SK-N-SH treated with all-trans-retinoic acid at 6 μM for 48 hours (cell line): ENCODE results near the gene CCER1.

Experiments used
- ATAC-seq: fragments of 200-7000 bp; cut with Tn5 transposase; 3 replicates; pipeline ENCODE4 v1.9.1; 2020; ENCODE audit warnings: mild to moderate bottlenecking, moderate library complexity
- ARNTL ChIP-seq: fragments of 450-650 bp; formaldehyde crosslinking; IDR thresholded peaks from 2 replicates; pipeline ENCODE4 v1.5.0; 2020; ENCODE audit warnings: low read depth, mild to moderate bottlenecking, moderate library complexity, borderline replicate concordance
- BACH2 ChIP-seq: fragments of 250-450 bp; sonication (Bioruptor Pico); IDR thresholded peaks from 2 replicates; pipeline ENCODE4 v1.9.0; 2021; ENCODE audit warnings: mild to moderate bottlenecking, borderline replicate concordance
- CSDC2 ChIP-seq: fragments of 250-450 bp; sonication (Bioruptor Pico); IDR thresholded peaks from 2 replicates; pipeline ENCODE4 v1.5.0; 2020; ENCODE audit warnings: mild to moderate bottlenecking, moderate library complexity
- ESRRG ChIP-seq: fragments of 250-450 bp; sonication (Bioruptor Pico); IDR thresholded peaks from 2 replicates; pipeline ENCODE4 v1.6.1; 2021; ENCODE audit warnings: mild to moderate bottlenecking
- GLIS3 ChIP-seq: fragments of 250-450 bp; sonication (Bioruptor Pico); IDR thresholded peaks from 2 replicates; pipeline ENCODE4 v1.5.0; 2020; ENCODE audit warnings: mild to moderate bottlenecking, moderate library complexity
- ISL1 ChIP-seq: fragments of 250-450 bp; sonication (Bioruptor Pico); IDR thresholded peaks from 2 replicates; pipeline ENCODE4 v2.1.2; 2022; ENCODE audit warnings: mild to moderate bottlenecking, moderate library complexity
- PATZ1 ChIP-seq: fragments of 250-450 bp; sonication (Bioruptor Pico); IDR thresholded peaks from 2 replicates; pipeline ENCODE4 v1.8.0; 2020; ENCODE audit warnings: mild to moderate bottlenecking, moderate library complexity, borderline replicate concordance
- POU6F1 ChIP-seq: fragments of 250-450 bp; sonication (Bioruptor Pico); IDR thresholded peaks from 2 replicates; pipeline ENCODE4 v1.8.0; 2021; ENCODE audit warnings: low read depth, mild to moderate bottlenecking, moderate library complexity, borderline replicate concordance
- RARB ChIP-seq: fragments of 250-450 bp; sonication (Bioruptor Pico); IDR thresholded peaks from 2 replicates; pipeline ENCODE4 v1.8.0; 2021; ENCODE audit warnings: mild to moderate bottlenecking, moderate library complexity
- SNAI2 ChIP-seq: fragments of 250-450 bp; sonication (Bioruptor Pico); IDR thresholded peaks from 2 replicates; pipeline ENCODE4 v1.5.0; 2020; ENCODE audit warnings: mild to moderate bottlenecking, moderate library complexity
- TCF4 ChIP-seq: fragments of 250-450 bp; sonication (Bioruptor Pico); IDR thresholded peaks from 2 replicates; pipeline ENCODE4 v1.8.0; 2021; ENCODE audit warnings: mild to moderate bottlenecking, moderate library complexity, borderline replicate concordance
- TOX ChIP-seq: fragments of 250-450 bp; sonication (Bioruptor Pico); IDR thresholded peaks from 2 replicates; pipeline ENCODE4 v1.8.0; 2021; ENCODE audit warnings: mild to moderate bottlenecking, moderate library complexity, borderline replicate concordance
- TSHZ2 ChIP-seq: fragments of 250-450 bp; sonication (Bioruptor Pico); IDR thresholded peaks from 2 replicates; pipeline ENCODE4 v1.5.0; 2020; ENCODE audit warnings: mild to moderate bottlenecking, moderate library complexity
- ZC3H10 ChIP-seq: fragments of 250-450 bp; sonication (Bioruptor Pico); IDR thresholded peaks from 2 replicates; pipeline ENCODE4 v1.5.1; 2021; ENCODE audit warnings: mild to moderate bottlenecking, moderate library complexity
- ZFP3 ChIP-seq: fragments of 250-450 bp; sonication (Bioruptor Pico); IDR thresholded peaks from 2 replicates; pipeline ENCODE4 v1.5.0; 2020; ENCODE audit warnings: mild to moderate bottlenecking, moderate library complexity
- ZFP30 ChIP-seq: fragments of 450-650 bp; formaldehyde crosslinking; IDR thresholded peaks from 2 replicates; pipeline ENCODE4 v1.5.0; 2022; ENCODE audit warnings: mild to moderate bottlenecking, moderate library complexity
- ZNF565 ChIP-seq: fragments of 450-650 bp; formaldehyde crosslinking; conservative IDR thresholded peaks from 2 replicates; pipeline ENCODE4 v1.5.0; 2020; ENCODE audit warnings: low read depth, mild to moderate bottlenecking, moderate library complexity
- ZNF70 ChIP-seq: fragments of 450-650 bp; formaldehyde crosslinking; IDR thresholded peaks from 2 replicates; pipeline ENCODE4 v1.5.0; 2020; ENCODE audit warnings: mild to moderate bottlenecking, moderate library complexity
- ZNF8 ChIP-seq: fragments of 450-650 bp; formaldehyde crosslinking; IDR thresholded peaks from 2 replicates; pipeline ENCODE4 v1.5.0; 2020; ENCODE audit warnings: mild to moderate bottlenecking, moderate library complexity
- TF ChIP-seq, protein P1 (sequence below): fragments of 250-450 bp; sonication (Bioruptor Pico); IDR thresholded peaks from 2 replicates; pipeline ENCODE4 v1.5.1; 2020; ENCODE audit warnings: low read depth, mild to moderate bottlenecking, moderate library complexity

The CCER1 gene

GRCh38 chr12:90916516-90916915 is 38.5 kb downstream of the CCER1 start:
- no peak for TF ChIP-seq ISL1 (CRISPR knock-in tag)
- TF ChIP-seq TSHZ2 (CRISPR knock-in tag) = no peak
- no peak for TF ChIP-seq TOX (CRISPR knock-in tag)
- TF ChIP-seq CSDC2 (CRISPR knock-in tag) = no peak
- TF ChIP-seq ARNTL = no peak
- no peak for TF ChIP-seq SNAI2 (CRISPR knock-in tag)
- TF ChIP-seq ZFP30 (CRISPR knock-in tag) = no peak
- no peak for TF ChIP-seq TCF4 (CRISPR knock-in tag)
- no peak for TF ChIP-seq ESRRG (CRISPR knock-in tag)
- no peak for TF ChIP-seq ZC3H10 (CRISPR knock-in tag)
- TF ChIP-seq, protein P1, sequence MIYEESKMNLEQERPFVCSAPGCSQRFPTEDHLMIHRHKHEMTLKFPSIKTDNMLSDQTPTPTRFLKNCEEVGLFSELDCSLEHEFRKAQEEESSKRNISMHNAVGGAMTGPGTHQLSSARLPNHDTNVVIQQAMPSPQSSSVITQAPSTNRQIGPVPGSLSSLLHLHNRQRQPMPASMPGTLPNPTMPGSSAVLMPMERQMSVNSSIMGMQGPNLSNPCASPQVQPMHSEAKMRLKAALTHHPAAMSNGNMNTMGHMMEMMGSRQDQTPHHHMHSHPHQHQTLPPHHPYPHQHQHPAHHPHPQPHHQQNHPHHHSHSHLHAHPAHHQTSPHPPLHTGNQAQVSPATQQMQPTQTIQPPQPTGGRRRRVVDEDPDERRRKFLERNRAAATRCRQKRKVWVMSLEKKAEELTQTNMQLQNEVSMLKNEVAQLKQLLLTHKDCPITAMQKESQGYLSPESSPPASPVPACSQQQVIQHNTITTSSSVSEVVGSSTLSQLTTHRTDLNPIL (CRISPR knock-in tag) = no peak

DNA sequence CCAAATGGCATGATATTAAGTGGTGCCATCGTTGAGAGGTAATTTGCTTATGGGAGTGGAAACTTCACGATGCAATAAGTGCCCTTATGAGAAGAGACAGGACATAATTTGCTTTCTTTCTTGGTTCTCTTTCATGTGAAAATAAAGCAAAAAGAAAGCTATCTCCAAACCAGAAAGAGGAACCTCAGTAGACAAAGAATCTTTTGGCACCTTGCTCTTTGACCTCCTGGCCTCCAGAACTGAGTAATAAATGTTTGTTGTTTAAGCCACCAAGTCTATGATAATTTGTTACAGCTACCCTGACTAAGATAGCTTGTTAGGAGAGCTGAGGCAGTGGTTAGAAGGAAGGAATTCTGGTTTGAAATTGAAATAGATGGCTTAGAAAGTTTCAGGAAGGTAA is 39.6 kb downstream of the CCER1 start:
- TF ChIP-seq CSDC2 (CRISPR knock-in tag) (no peak), PATZ1 (CRISPR knock-in tag) (no peak), ZFP3 (no peak), ARNTL (no peak), TCF4 (CRISPR knock-in tag) (no peak), ZNF565 (CRISPR knock-in tag) (no peak), ZC3H10 (CRISPR knock-in tag) (no peak), ESRRG (CRISPR knock-in tag) (no peak), TOX (CRISPR knock-in tag) (no peak), ZNF8 (CRISPR knock-in tag) (no peak), GLIS3 (CRISPR knock-in tag) (no peak), SNAI2 (CRISPR knock-in tag) (no peak), ZNF70 (CRISPR knock-in tag) (no peak), TSHZ2 (CRISPR knock-in tag) (no peak), RARB (CRISPR knock-in tag) (no peak), BACH2 (CRISPR knock-in tag) (no peak), POU6F1 (CRISPR knock-in tag) (no peak), ISL1 (CRISPR knock-in tag) (no peak)
- TF ChIP-seq, protein P1 (CRISPR knock-in tag) = no peak
- no peak for ATAC-seq

More at GRCh38 chr12:90916516-90916915, 38.5 kb downstream of the CCER1 start:
- no peak for ATAC-seq
